ENCODE measurements around the gene APBA1.

The APBA1 gene

DNA sequence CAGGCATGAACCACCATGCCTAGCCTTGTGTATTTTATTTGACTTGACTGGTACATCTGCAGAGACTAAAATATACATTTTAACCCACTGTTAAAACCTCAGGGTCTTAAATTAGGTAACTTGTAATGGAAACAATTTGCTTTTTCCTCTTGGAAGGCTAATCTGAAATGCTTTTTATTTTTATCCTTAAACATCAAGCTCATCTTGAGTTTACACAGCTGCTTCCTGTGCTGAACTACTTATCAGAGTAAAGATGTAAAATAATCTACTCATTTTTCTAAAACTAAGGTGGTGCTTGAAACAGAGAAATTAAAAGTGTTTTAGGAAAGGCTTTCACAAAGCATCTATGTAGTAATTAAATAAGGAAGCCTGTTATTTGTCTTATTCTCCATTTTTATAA is 203.0 kb downstream of the APBA1 start:
- TF ChIP-seq CTCF (IDR thresholded peaks at IDR 0.05): no peak

DNA sequence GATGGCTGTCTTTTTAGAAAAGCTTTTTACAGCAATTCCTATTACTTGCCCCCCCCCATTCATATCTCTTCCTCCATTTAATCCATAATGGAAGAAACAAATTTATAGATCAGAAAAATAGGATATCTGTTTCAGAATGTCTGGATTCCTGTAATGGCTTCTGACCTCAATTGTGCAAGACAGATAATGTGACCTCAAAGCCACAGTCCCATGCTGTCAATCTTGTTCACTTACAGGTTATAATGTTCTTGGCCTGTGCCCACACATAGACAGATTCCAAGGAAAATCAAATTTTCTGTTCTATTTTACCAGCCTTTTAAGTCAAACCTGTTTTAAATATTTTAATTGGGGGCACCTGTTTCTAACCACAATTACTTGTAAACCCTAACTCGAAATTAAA is 203.8 kb downstream of the APBA1 start:
- TF ChIP-seq CTCF (IDR thresholded peaks at IDR 0.05): no peak

- no peak for TF ChIP-seq CTCF (IDR thresholded peaks at IDR 0.05)
These were observed 206.0 kb downstream of the APBA1 start for GRCh38 chr9:69466151-69466550.

GRCh38 chr9:69465473-69465872 is 206.7 kb downstream of the APBA1 start:
- TF ChIP-seq CTCF (IDR thresholded peaks at IDR 0.05): no peak

DNA sequence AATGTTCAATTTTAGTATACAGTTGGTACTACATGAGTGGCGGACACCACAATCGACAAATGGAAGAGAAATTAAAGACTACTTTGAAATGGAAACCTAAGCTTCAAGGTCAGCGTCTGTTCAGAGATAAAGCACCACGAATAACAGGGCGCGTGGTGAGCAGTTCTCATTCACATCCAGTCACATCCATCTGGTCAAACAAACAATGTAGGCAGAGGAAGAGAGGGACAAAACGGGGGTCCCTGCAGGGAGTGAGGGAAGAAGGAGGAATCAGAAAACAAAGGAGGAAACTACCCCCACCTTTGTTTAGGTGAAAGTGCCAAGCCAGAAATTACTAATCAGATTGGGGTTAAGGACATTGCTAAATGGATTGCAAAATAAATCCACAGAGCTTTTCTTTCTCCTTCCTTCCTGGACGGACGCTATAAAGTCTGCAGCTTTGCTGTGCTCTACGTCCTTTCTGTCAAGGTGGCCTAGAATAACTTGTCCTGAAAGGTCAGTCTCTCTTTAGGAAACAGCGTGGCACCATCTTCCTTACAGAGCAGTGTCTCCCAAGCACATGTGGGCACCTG is 208.6 kb downstream of the APBA1 start:
- no peak for TF ChIP-seq CTCF (IDR thresholded peaks at IDR 0.05)

DNA sequence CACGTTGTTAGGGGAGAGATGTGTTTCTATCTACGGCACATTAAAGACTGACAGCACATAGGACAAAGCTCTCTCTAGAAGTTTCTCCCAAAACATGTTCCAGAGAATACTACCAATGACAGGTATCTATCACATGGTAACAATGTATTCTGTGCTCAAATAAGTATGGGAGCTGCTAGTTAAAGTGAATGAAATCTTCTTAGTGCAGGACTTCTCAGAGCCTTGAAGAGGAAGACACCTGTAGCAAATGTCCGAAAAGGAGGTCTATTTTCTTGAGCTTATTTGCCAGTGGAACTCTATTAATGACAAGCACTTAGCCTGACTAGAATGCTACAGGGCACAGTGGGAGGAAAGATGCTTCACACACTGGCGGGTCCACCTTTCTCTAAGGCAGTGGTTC is 209.8 kb downstream of the APBA1 start:
- TF ChIP-seq CTCF (IDR thresholded peaks at IDR 0.05): no peak

DNA sequence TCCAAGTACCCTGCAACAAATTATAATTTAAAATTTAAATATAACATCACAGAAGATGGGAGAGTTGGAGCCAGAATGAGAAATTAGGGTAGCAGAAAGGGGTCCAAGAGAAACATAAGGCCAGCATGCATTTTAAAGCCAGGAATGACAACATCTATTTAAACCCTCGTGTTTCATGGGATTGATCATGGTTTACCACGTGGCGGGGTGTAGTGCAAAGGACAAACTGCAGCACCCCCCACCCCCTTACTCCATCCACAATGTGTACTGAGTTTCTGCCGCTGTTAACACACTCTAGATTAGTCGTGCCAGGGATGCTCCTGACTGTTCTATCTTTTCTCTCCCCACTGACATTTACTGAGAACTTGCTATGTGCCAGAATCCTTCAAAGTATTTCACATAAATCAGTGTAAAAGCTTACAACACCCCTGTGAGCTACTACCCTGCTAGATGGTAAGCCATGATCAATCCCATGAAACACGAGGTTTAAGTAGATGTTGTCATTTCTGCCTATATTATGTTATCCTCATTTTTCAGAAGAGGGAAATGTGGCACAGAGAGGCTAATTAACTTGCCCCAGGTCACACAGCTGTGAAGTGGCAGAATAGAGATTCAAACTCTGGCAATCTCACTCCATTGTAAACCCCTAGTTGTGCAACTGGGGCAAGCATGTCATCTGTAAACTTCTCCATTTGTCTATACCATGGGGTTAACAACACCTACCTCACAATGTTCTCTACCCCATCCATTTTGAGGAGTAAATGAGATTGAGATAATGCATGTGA is 210.9 kb downstream of the APBA1 start:
- TF ChIP-seq CTCF (IDR thresholded peaks at IDR 0.05): no peak
